ENCODE data around the gene ARFGEF2.
A peak's percentile ranks its signal among the peaks of the same experiment; 100 is the strongest.

ARFGEF2 gene

GRCh38 chr20:48921883-48922820 lies 641 bp downstream of the ARFGEF2 start:
- Histone ChIP-seq H3K4me2 (ENCODE audit: low read length) (peak overlapping the region; percentile 95), H3K4me1 (ENCODE audit: control insufficient read depth, low read length) (peaks cover 61% of the 10 kb centered on the region), H3K9me2 (replicated peaks; ENCODE audit: control insufficient read depth, low read length) (no peaks in the 10 kb centered on the region), H3F3A (ENCODE audit: control insufficient read depth, insufficient read depth) (peaks cover 16% of the 10 kb centered on the region), H4K20me1 (ENCODE audit: control insufficient read depth, insufficient read depth, low read depth, low read length) (no peaks in the 10 kb centered on the region), H3K27ac (ENCODE audit: low read depth, low read length) (peak overlapping the region; percentile 48), H3K27me3 (ENCODE audit: control insufficient read depth, low read length) (no peaks in the 10 kb centered on the region), H3K36me3 (ENCODE audit: control insufficient read depth, low read length) (peaks cover 7% of the 10 kb centered on the region; the same call in 1 of the 2 replicates), H3K9me3 (ENCODE audit: control insufficient read depth, insufficient read depth, low read length) (no peaks in the 10 kb centered on the region), H3K4me3 (ENCODE audit: low read length) (peak overlapping the region; percentile 97), H3K79me2 (ENCODE audit: control insufficient read depth, low read length) (peaks cover 54% of the 10 kb centered on the region)
- no peak for TF ChIP-seq CTCF (IDR thresholded peaks at IDR 0.05; ENCODE audit: low read depth, low read length, poor library complexity, severe bottlenecking)
- no peak for TF ChIP-seq EZH2phosphoT487 (IDR thresholded peaks at IDR 0.05; ENCODE audit: borderline replicate concordance, low read length)

- no peaks in the 10 kb centered on the region for H3K27me3 ChIP-seq (ENCODE audit: control insufficient read depth, low read length)
- H3K4me3 ChIP-seq (ENCODE audit: low read length), result peak overlapping the region; percentile 97
- TF ChIP-seq EZH2phosphoT487 (IDR thresholded peaks at IDR 0.05; ENCODE audit: borderline replicate concordance, low read length) (no peak), CTCF (IDR thresholded peaks at IDR 0.05; ENCODE audit: low read depth, low read length, poor library complexity, severe bottlenecking) (no peak)
- peaks cover 7% of the 10 kb centered on the region; the same call in 1 of the 2 replicates for H3K36me3 ChIP-seq (ENCODE audit: control insufficient read depth, low read length)
- peaks cover 16% of the 10 kb centered on the region for H3F3A ChIP-seq (ENCODE audit: control insufficient read depth, insufficient read depth)
- peaks cover 61% of the 10 kb centered on the region for H3K4me1 ChIP-seq (ENCODE audit: control insufficient read depth, low read length)
- H3K79me2 ChIP-seq (ENCODE audit: control insufficient read depth, low read length), result peaks cover 64% of the 10 kb centered on the region
- no peaks in the 10 kb centered on the region for H3K9me3 ChIP-seq (ENCODE audit: control insufficient read depth, insufficient read depth, low read length)
- no peaks in the 10 kb centered on the region for H4K20me1 ChIP-seq (ENCODE audit: control insufficient read depth, insufficient read depth, low read depth, low read length)
- no peaks in the 10 kb centered on the region for H3K9me2 ChIP-seq (replicated peaks; ENCODE audit: control insufficient read depth, low read length)
- H3K27ac ChIP-seq (ENCODE audit: low read depth, low read length), result peak overlapping the region; percentile 77
- peak overlapping the region; percentile 95 for H3K4me2 ChIP-seq (ENCODE audit: low read length)
These were observed 1.7 kb downstream of the ARFGEF2 start for GRCh38 chr20:48923149-48923718.

- Histone ChIP-seq H3K4me2 (ENCODE audit: low read length) (peak overlapping the region; percentile 95), H3K79me2 (ENCODE audit: control insufficient read depth, low read length) (peaks cover 77% of the 10 kb centered on the region), H3K9me2 (replicated peaks; ENCODE audit: control insufficient read depth, low read length) (no peaks in the 10 kb centered on the region), H3F3A (ENCODE audit: control insufficient read depth, insufficient read depth) (peaks cover 16% of the 10 kb centered on the region), H3K4me1 (ENCODE audit: control insufficient read depth, low read length) (peaks cover 61% of the 10 kb centered on the region), H3K36me3 (ENCODE audit: control insufficient read depth, low read length) (peaks cover 7% of the 10 kb centered on the region; the same call in 1 of the 2 replicates), H3K27ac (ENCODE audit: low read depth, low read length) (peak overlapping the region; percentile 77), H3K27me3 (ENCODE audit: control insufficient read depth, low read length) (no peaks in the 10 kb centered on the region), H3K4me3 (ENCODE audit: low read length) (peak overlapping the region; percentile 97), H3K9me3 (ENCODE audit: control insufficient read depth, insufficient read depth, low read length) (no peaks in the 10 kb centered on the region), H4K20me1 (ENCODE audit: control insufficient read depth, insufficient read depth, low read depth, low read length) (peaks cover 8% of the 10 kb centered on the region; the same call in 1 of the 2 replicates)
- TF ChIP-seq EZH2phosphoT487 (IDR thresholded peaks at IDR 0.05; ENCODE audit: borderline replicate concordance, low read length) (no peak), CTCF (IDR thresholded peaks at IDR 0.05; ENCODE audit: low read depth, low read length, poor library complexity, severe bottlenecking) (no peak)
These were observed 3.2 kb downstream of the ARFGEF2 start for GRCh38 chr20:48924756-48925109.
